Sigmoid colon (tissue), 4 donors: ENCODE measurements around the gene OTUD3.

Source experiments
- POLR2A ChIP-seq, 2 donors: fragments of 450-650 bp; IDR thresholded peaks; one replicate each; pipeline ENCODE4 v1.6.1; 2016; ENCODE audit warnings: antibody characterized with exemption in 2 of 2, mild to moderate bottlenecking in 2 of 2, moderate library complexity in 2 of 2
- POLR2AphosphoS5 ChIP-seq, 4 donors: sonication (generic); formaldehyde crosslinking; IDR thresholded peaks; one replicate each; pipeline ENCODE4 v1.6.1; 2017; ENCODE audit warnings: antibody characterized with exemption in 4 of 4

GRCh38 chr1:19934336-19934735 lies 52.1 kb downstream of the OTUD3 start:
- TF ChIP-seq POLR2AphosphoS5 (IDR thresholded peaks at IDR 0.05) (no peak), POLR2A (IDR thresholded peaks at IDR 0.05) (no peak)
